HEK293 (cell line): ENCODE measurements around the gene IL10RA.

ENCODE experiments used
- CTCF ChIA-PET: fragments of 350-600 bp; formaldehyde crosslinking; extraction: SDS; loops from one replicate; lab custom pipeline; 2021; ENCODE audit warnings: antibody characterized with exemption; lab: Yijun Ruan, JAX
- POLR2A ChIA-PET: fragments of 300-600 bp; formaldehyde crosslinking; extraction: SDS; loops from one replicate; lab custom pipeline; 2020; ENCODE audit warnings: antibody characterized with exemption, inconsistent platforms; lab: Yijun Ruan, JAX
- H3K27ac ChIP-seq: fragments of 200-500 bp; sonication (Bioruptor generic); 2 replicates; pipeline ENCODE4 v1.5.1; 2014; ENCODE audit warnings: low read depth, low read length, control low read depth, inconsistent platforms; ENCODE audit errors: extremely low read depth
- H3K36me3 ChIP-seq, 2 experiments: fragments of 200-500 bp in 1 of 2; sonication (Bioruptor generic) in 1 of 2; 1 replicate in 1 of 2; 2 replicates in 1 of 2; pipeline ENCODE4 v1.5.1; 2014 to 2017; ENCODE audit warnings: inconsistent platforms in 2 of 2, low read length in 2 of 2; ENCODE audit not compliant: control insufficient read depth in 2 of 2, insufficient read depth in 1 of 2
- H3K4me1 ChIP-seq: fragments of 200-500 bp; sonication (Bioruptor generic); 2 replicates; pipeline ENCODE4 v1.5.1; 2014; ENCODE audit warnings: mild to moderate bottlenecking, low read length, inconsistent platforms; ENCODE audit not compliant: control insufficient read depth, insufficient read depth
- H3K4me3 ChIP-seq: 2 replicates; pipeline ENCODE4 v1.5.1; 2011; ENCODE audit warnings: low read depth, mild to moderate bottlenecking, control low read depth, low read length, moderate library complexity
- H3K9me3 ChIP-seq: fragments of 200-500 bp; sonication (Bioruptor generic); 2 replicates; pipeline ENCODE4 v1.5.1; 2014; ENCODE audit warnings: low read depth, low read length, inconsistent platforms; ENCODE audit not compliant: control insufficient read depth, insufficient read depth
- HOXC10 ChIP-seq: sonication (generic); formaldehyde crosslinking; IDR thresholded peaks from 2 replicates; pipeline ENCODE4 v1.8.1; 2023; ENCODE audit warnings: mild to moderate bottlenecking, missing genetic modification reagents
- KLF7 ChIP-seq: fragments of 450-650 bp; formaldehyde crosslinking; IDR thresholded peaks from 2 replicates; pipeline ENCODE4 v1.5.1; 2016; ENCODE audit warnings: missing biosample characterization, missing genetic modification characterization, borderline replicate concordance
- SCRT2 ChIP-seq: fragments of 450-650 bp; formaldehyde crosslinking; IDR thresholded peaks from 2 replicates; pipeline ENCODE4 v1.5.1; 2016; ENCODE audit warnings: missing biosample characterization, missing genetic modification characterization
- SP3 ChIP-seq: fragments of 450-650 bp; formaldehyde crosslinking; IDR thresholded peaks from 2 replicates; pipeline ENCODE4 v1.5.1; 2016; ENCODE audit warnings: missing biosample characterization, missing genetic modification characterization
- ZBTB17 ChIP-seq: fragments of 450-650 bp; formaldehyde crosslinking; IDR thresholded peaks from 2 replicates; pipeline ENCODE4 v1.5.1; 2016; ENCODE audit warnings: missing biosample characterization, missing genetic modification characterization
- ZNF114 ChIP-seq: fragments of 450-650 bp; formaldehyde crosslinking; IDR thresholded peaks from 2 replicates; pipeline ENCODE4 v1.5.0; 2017; ENCODE audit warnings: missing biosample characterization, missing genetic modification characterization
- ZNF132 ChIP-seq: fragments of 450-650 bp; formaldehyde crosslinking; IDR thresholded peaks from 2 replicates; pipeline ENCODE4 v1.5.1; 2017; ENCODE audit warnings: missing biosample characterization, missing genetic modification characterization, borderline replicate concordance
- ZNF175 ChIP-seq: fragments of 450-650 bp; formaldehyde crosslinking; IDR thresholded peaks from 2 replicates; pipeline ENCODE4 v1.5.1; 2016; ENCODE audit warnings: missing biosample characterization, missing genetic modification characterization
- ZNF19 ChIP-seq: fragments of 450-650 bp; formaldehyde crosslinking; IDR thresholded peaks from 2 replicates; pipeline ENCODE4; 2016; ENCODE audit warnings: missing biosample characterization, missing genetic modification characterization, low read depth
- ZNF223 ChIP-seq: fragments of 450-650 bp; formaldehyde crosslinking; IDR thresholded peaks from 2 replicates; pipeline ENCODE4 v1.5.1; 2016; ENCODE audit warnings: missing biosample characterization, missing genetic modification characterization
- ZNF239 ChIP-seq: fragments of 450-650 bp; formaldehyde crosslinking; IDR thresholded peaks from 2 replicates; pipeline ENCODE4 v1.5.1; 2016; ENCODE audit warnings: missing biosample characterization, missing genetic modification characterization
- ZNF274 ChIP-seq, 2 experiments: fragments of 200-500 bp in 1 of 2; fragments of 450-650 bp in 1 of 2; sonication (Bioruptor generic) in 1 of 2; formaldehyde crosslinking in 1 of 2; IDR thresholded peaks; 2 replicates each; pipeline versions ENCODE4 v1.5.1 to v1.6.1; 2014 to 2016; ENCODE audit warnings: borderline replicate concordance in 1 of 2, inconsistent platforms in 1 of 2, low read length in 1 of 2, missing biosample characterization in 1 of 2, missing genetic modification characterization in 1 of 2
- ZNF37A ChIP-seq: fragments of 450-650 bp; IDR thresholded peaks from 2 replicates; pipeline ENCODE4 v1.5.1; 2018; ENCODE audit warnings: missing biosample characterization, missing genetic modification characterization
- ZNF510 ChIP-seq: fragments of 450-650 bp; formaldehyde crosslinking; IDR thresholded peaks from 2 replicates; pipeline ENCODE4 v1.5.1; 2018; ENCODE audit warnings: mild to moderate bottlenecking, missing genetic modification characterization, missing biosample characterization; ENCODE audit not compliant: insufficient replicate concordance
- ZNF529 ChIP-seq: fragments of 450-650 bp; formaldehyde crosslinking; IDR thresholded peaks from 2 replicates; pipeline ENCODE4 v1.5.1; 2017; ENCODE audit warnings: missing genetic modification characterization, missing biosample characterization; ENCODE audit not compliant: insufficient replicate concordance
- ZNF548 ChIP-seq: fragments of 450-650 bp; formaldehyde crosslinking; IDR thresholded peaks from 2 replicates; pipeline ENCODE4 v1.5.1; 2016; ENCODE audit warnings: missing biosample characterization, missing genetic modification characterization
- ZNF555 ChIP-seq: fragments of 450-650 bp; formaldehyde crosslinking; conservative IDR thresholded peaks from 2 replicates; pipeline ENCODE4 v1.5.1; 2017; ENCODE audit warnings: missing biosample characterization, mild to moderate bottlenecking, missing genetic modification characterization, inconsistent platforms
- ZNF560 ChIP-seq: fragments of 450-650 bp; formaldehyde crosslinking; IDR thresholded peaks from 2 replicates; pipeline ENCODE4 v1.5.1; 2017; ENCODE audit warnings: missing biosample characterization, missing genetic modification characterization, borderline replicate concordance
- ZNF621 ChIP-seq: fragments of 450-650 bp; formaldehyde crosslinking; IDR thresholded peaks from 2 replicates; pipeline ENCODE4 v1.5.1; 2017; ENCODE audit warnings: missing biosample characterization, missing genetic modification characterization
- ZNF654 ChIP-seq: fragments of 450-650 bp; formaldehyde crosslinking; IDR thresholded peaks from 2 replicates; pipeline ENCODE4 v1.5.1; 2016; ENCODE audit warnings: low read depth, missing biosample characterization, missing genetic modification characterization
- ZNF707 ChIP-seq: fragments of 450-650 bp; formaldehyde crosslinking; IDR thresholded peaks from 2 replicates; pipeline ENCODE4 v1.5.1; 2016; ENCODE audit warnings: missing biosample characterization, missing genetic modification characterization
- ZNF747 ChIP-seq: fragments of 450-650 bp; formaldehyde crosslinking; IDR thresholded peaks from 2 replicates; pipeline ENCODE4 v1.5.1; 2016; ENCODE audit warnings: missing biosample characterization, missing genetic modification characterization
- ZNF791 ChIP-seq: fragments of 450-650 bp; formaldehyde crosslinking; IDR thresholded peaks from 2 replicates; pipeline ENCODE4 v1.5.1; 2016; ENCODE audit warnings: missing biosample characterization, missing genetic modification characterization
- ZSCAN16 ChIP-seq: fragments of 450-650 bp; formaldehyde crosslinking; IDR thresholded peaks from 2 replicates; pipeline ENCODE4 v1.5.1; 2016; ENCODE audit warnings: missing biosample characterization, missing genetic modification characterization
- TF ChIP-seq, protein P1 (sequence below): fragments of 450-650 bp; formaldehyde crosslinking; optimal IDR thresholded peaks from 2 replicates; pipeline ENCODE3; 2016; ENCODE audit warnings: missing biosample characterization, mild to moderate bottlenecking, missing genetic modification characterization
- TF ChIP-seq, protein P2 (sequence below): fragments of 450-650 bp; formaldehyde crosslinking; IDR thresholded peaks from 2 replicates; pipeline ENCODE4 v1.5.0; 2017; ENCODE audit warnings: missing biosample characterization, missing genetic modification characterization, borderline replicate concordance

The IL10RA gene

DNA sequence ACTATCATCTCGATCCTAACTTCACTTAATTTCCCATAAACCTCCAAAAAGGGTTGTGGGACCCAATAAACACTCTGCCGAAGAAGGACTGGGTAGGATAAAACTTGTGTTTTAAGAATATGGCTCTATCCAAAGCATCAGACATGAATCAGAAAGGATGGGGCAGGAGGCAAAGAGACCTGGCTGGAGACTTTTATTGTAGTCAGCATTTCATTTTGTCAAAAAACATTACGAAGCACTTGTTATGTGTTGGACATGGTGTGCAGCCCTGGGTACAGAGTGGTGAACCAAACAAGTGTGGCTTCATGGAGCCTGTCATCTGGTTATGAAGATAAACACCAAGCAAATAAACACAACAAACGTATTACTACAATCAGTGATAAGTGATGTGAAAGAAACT lies 17.3 kb downstream of the IL10RA start (continued):
- TF ChIP-seq ZNF529 (tag by site-specific recombination), result no peak

DNA sequence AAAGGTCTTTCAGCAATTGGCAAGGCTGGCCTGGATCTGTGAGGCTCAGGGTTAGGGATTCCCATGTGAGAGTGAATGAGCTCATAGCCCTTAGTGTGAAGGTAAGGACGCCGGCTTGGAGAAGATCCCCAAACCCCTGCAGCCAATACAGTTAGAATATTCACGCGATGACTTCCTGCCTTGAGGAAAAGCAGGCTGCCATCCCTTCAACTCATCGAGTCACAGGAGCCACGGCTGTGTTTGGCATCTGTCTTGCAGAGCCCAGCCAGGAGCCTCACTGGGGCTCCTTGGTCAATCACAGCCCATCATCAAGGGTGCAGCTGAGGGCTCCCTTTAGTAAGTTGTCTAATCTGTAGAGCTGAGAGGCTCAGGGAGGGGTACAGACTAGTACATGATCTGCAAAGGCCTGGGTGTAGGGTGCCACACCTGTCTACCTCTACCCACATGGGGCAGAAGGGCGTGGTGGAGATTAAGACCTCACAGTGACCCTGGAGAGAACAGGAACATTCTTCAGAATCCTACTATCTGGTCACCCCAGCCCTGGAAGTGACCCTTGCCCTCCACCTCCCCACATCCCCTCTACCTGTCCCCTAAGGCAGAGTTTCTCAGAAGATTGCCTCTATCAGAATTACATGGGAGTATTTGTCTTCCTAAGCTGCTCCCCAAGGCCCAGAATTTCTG lies 18.5 kb downstream of the IL10RA start:
- POLR2A ChIA-PET, result no interaction called here
- Histone ChIP-seq H3K4me1 (no peaks in the 10 kb centered on the region), H3K4me3 (no peak overlapping the region), H3K36me3 (no peaks in the 10 kb centered on the region), H3K27ac (no peak overlapping the region), H3K9me3 (no peaks in the 10 kb centered on the region)
- TF ChIP-seq ZNF510 (tag by site-specific recombination) (no peak), ZNF37A (tag by site-specific recombination) (no peak), ZNF555 (tag by site-specific recombination) (no peak), ZNF707 (no peak), ZNF548 (no peak), ZNF621 (tag by site-specific recombination) (no peak)
- TF ChIP-seq, protein P1, sequence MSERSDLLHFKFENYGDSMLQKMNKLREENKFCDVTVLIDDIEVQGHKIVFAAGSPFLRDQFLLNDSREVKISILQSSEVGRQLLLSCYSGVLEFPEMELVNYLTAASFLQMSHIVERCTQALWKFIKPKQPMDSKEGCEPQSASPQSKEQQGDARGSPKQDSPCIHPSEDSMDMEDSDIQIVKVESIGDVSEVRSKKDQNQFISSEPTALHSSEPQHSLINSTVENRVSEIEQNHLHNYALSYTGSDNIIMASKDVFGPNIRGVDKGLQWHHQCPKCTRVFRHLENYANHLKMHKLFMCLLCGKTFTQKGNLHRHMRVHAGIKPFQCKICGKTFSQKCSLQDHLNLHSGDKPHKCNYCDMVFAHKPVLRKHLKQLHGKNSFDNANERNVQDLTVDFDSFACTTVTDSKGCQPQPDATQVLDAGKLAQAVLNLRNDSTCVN, result no peak
- CTCF ChIA-PET, result interaction anchor here (0.6 to 1.5 kb wide), 2 partner anchors 186 to 259 kb away, joined by 3 to 5 read pairs; partner anchors contain the start of gene MPZL2

DNA sequence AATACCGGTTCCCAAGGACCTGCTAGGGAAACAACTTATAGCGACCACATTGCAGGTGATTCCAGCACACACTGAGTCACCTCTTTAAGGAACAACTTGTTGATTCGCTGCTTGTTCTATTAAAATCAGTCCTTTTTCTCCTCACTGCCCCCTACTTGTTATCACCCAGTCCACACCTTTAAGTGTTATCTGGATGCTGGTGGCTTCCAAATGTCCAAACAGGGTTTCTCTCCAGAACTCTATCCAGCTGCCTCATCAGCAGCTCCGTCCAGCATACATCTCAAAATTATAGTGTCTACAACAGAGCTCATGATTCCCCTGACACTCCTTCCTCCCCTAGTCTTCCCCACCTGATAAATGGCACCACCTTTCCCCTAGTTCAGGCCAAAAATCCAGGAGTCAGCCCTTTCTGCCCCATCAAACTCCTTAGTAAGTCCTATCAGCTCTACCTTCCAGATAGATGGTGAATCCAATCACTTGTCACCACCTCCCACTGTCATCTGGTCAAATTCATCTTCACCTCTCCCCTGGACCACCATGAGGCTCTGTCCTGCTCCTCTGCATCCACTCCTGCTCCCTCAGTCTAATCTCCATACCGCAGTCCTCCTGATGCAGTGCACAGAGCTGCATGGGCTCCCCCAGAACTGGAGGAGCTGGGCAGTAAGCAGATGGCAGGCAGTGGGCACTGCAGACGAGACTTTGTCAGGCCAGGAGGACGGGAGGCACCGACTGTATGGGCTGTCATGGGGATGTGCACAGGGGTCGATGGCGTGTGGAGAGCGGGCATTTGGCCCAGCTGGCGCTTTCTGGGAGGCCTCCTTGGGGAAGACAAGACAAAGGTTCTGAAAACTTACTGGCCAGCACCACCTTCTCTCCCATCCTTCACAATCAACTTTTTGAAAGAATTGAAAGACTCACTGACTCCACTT lies 19.3 kb downstream of the IL10RA start:
- no peaks in the 10 kb centered on the region for H3K4me1 ChIP-seq
- no peak overlapping the region for H3K4me3 ChIP-seq
- ChIA-PET POLR2A (no interaction called here), CTCF (interaction anchor here (0.6 to 1.5 kb wide), 3 partner anchors 187 to 259 kb away, joined by 3 to 5 read pairs (median 3); partner anchors contain the start of gene MPZL2)
- H3K36me3 ChIP-seq, result no peaks in the 10 kb centered on the region
- TF ChIP-seq ZNF791, result no peak
- no peak for TF ChIP-seq ZNF19 (tag by site-specific recombination)
- TF ChIP-seq SCRT2 (tag by site-specific recombination), result peak; percentile 49
- no peak for TF ChIP-seq KLF7
- no peak for TF ChIP-seq ZNF560 (tag by site-specific recombination)
- no peak overlapping the region for H3K27ac ChIP-seq
- no peaks in the 10 kb centered on the region for H3K9me3 ChIP-seq

DNA sequence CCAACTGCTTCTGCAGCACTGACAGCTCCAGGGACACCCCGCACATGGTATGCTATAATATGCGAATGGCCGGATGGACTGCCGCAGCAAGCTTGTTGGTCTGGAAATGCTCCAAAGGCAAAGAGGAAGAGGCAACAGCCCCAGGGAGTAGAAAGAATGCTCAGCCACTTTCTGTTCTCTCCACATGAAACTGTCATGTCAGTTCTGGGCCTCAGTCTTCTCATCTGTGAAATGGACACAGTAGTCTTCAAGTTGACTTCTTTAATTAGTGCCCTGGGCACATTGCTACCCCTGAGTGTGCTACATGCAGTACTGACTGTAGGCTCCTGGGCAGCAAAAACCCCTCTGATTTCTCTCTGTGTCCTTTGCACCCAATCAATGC lies 19.9 kb downstream of the IL10RA start:
- Histone ChIP-seq H3K9me3 (no peaks in the 10 kb centered on the region), H3K4me3 (no peak overlapping the region), H3K4me1 (no peaks in the 10 kb centered on the region), H3K27ac (no peak overlapping the region), H3K36me3 (no peaks in the 10 kb centered on the region)
- CTCF ChIA-PET, result interaction anchor here (0.9 kb wide), 1 partner anchor 59 kb away, joined by 4 read pairs; no protein-coding TSS in a partner anchor
- POLR2A ChIA-PET, result no interaction called here
- TF ChIP-seq SP3, result no peak
- no peak for TF ChIP-seq ZNF223 (tag by site-specific recombination)
- TF ChIP-seq, protein P2, sequence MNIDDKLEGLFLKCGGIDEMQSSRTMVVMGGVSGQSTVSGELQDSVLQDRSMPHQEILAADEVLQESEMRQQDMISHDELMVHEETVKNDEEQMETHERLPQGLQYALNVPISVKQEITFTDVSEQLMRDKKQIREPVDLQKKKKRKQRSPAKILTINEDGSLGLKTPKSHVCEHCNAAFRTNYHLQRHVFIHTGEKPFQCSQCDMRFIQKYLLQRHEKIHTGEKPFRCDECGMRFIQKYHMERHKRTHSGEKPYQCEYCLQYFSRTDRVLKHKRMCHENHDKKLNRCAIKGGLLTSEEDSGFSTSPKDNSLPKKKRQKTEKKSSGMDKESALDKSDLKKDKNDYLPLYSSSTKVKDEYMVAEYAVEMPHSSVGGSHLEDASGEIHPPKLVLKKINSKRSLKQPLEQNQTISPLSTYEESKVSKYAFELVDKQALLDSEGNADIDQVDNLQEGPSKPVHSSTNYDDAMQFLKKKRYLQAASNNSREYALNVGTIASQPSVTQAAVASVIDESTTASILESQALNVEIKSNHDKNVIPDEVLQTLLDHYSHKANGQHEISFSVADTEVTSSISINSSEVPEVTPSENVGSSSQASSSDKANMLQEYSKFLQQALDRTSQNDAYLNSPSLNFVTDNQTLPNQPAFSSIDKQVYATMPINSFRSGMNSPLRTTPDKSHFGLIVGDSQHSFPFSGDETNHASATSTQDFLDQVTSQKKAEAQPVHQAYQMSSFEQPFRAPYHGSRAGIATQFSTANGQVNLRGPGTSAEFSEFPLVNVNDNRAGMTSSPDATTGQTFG (tag by site-specific recombination), result no peak
- no peak for TF ChIP-seq ZNF132 (tag by site-specific recombination)
- no peak for TF ChIP-seq ZNF274 (IDR thresholded peaks at IDR 0.05; ENCODE audit: low read length)
- no peak for TF ChIP-seq ZNF274 (tag by site-specific recombination; IDR thresholded peaks at IDR 0.05; ENCODE audit: borderline replicate concordance)
- no peak for TF ChIP-seq ZNF175
- TF ChIP-seq ZNF548, result no peak
- no peak for TF ChIP-seq ZNF114 (tag by site-specific recombination)
- TF ChIP-seq ZNF239 (tag by site-specific recombination), result no peak
- TF ChIP-seq ZNF654 (tag by site-specific recombination), result no peak
- no peak for TF ChIP-seq ZSCAN16 (tag by site-specific recombination)
- TF ChIP-seq ZNF747, result no peak
- no peak for TF ChIP-seq HOXC10
- no peak for TF ChIP-seq ZBTB17 (tag by site-specific recombination)
